Glutamatergic neuron (in vitro differentiated cells): ENCODE data around the gene TMEM181. TPM values are rescaled to one million over a fixed set of nuclear protein-coding genes. Genes with fewer than 3 reads are reported as not detected.

ENCODE experiments used
- DNase-seq: peaks from one replicate; pipeline ENCODE4 v3.0.0; 2022
- H3K27ac Mint-ChIP-seq: one replicate; pipeline ENCODE4 v1.8.0; 2020; ENCODE audit warnings: mild to moderate bottlenecking, mixed read lengths, inconsistent platforms; ENCODE audit not compliant: unreplicated experiment
- H3K27me3 Mint-ChIP-seq: one replicate; pipeline ENCODE4 v1.8.0; 2020; ENCODE audit warnings: mild to moderate bottlenecking, moderate library complexity, mixed read lengths, inconsistent platforms; ENCODE audit not compliant: unreplicated experiment
- H3K36me3 Mint-ChIP-seq: one replicate; pipeline ENCODE4 v1.8.0; 2020; ENCODE audit warnings: mild to moderate bottlenecking, mixed read lengths, inconsistent platforms; ENCODE audit not compliant: unreplicated experiment
- H3K4me1 Mint-ChIP-seq: one replicate; pipeline ENCODE4 v1.8.0; 2020; ENCODE audit warnings: mild to moderate bottlenecking, low read depth, mixed read lengths, inconsistent platforms; ENCODE audit not compliant: unreplicated experiment
- H3K4me3 Mint-ChIP-seq: one replicate; pipeline ENCODE4 v1.8.0; 2020; ENCODE audit warnings: mild to moderate bottlenecking, mixed read lengths, inconsistent platforms; ENCODE audit not compliant: unreplicated experiment
- H3K9me3 Mint-ChIP-seq: one replicate; pipeline ENCODE4 v1.8.0; 2020; ENCODE audit warnings: mild to moderate bottlenecking, moderate library complexity, mixed read lengths, inconsistent platforms; ENCODE audit not compliant: unreplicated experiment
- total RNA-seq: library from RNA; stranded (reverse); fragmentation: NEBNext Ultra II Directional; extraction: Animal tissue kit (Norgen Biotek cat#: 25700); gene quantifications from one replicate; pipeline ENCODE4 v1.2.1, GENCODE V29; 2021; ENCODE audit not compliant: unreplicated experiment
- TF ChIP-seq, protein P1 (sequence below): fragments of 200-600 bp; sonication (generic); IDR thresholded peaks from one replicate; pipeline ENCODE4 v1.5.0; 2021; ENCODE audit not compliant: partially characterized antibody, unreplicated experiment

The TMEM181 gene
- total RNA-seq, 1 donor from 2014 or later = 44.3 TPM

GRCh38 chr6:158567871-158568401 is 8.0 kb downstream of the TMEM181 start:
- peaks cover 13% of the 10 kb centered on the region for H3K9me3 Mint-ChIP-seq
- peak overlapping the region; percentile 18 for H3K4me3 Mint-ChIP-seq
- peak overlapping the region; percentile 1 for H3K27ac Mint-ChIP-seq
- H3K4me1 Mint-ChIP-seq = peaks cover 49% of the 10 kb centered on the region
- TF ChIP-seq, protein P1, sequence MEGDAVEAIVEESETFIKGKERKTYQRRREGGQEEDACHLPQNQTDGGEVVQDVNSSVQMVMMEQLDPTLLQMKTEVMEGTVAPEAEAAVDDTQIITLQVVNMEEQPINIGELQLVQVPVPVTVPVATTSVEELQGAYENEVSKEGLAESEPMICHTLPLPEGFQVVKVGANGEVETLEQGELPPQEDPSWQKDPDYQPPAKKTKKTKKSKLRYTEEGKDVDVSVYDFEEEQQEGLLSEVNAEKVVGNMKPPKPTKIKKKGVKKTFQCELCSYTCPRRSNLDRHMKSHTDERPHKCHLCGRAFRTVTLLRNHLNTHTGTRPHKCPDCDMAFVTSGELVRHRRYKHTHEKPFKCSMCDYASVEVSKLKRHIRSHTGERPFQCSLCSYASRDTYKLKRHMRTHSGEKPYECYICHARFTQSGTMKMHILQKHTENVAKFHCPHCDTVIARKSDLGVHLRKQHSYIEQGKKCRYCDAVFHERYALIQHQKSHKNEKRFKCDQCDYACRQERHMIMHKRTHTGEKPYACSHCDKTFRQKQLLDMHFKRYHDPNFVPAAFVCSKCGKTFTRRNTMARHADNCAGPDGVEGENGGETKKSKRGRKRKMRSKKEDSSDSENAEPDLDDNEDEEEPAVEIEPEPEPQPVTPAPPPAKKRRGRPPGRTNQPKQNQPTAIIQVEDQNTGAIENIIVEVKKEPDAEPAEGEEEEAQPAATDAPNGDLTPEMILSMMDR = no peak
- DNase-seq = no peak
- peaks cover 17% of the 10 kb centered on the region for H3K27me3 Mint-ChIP-seq
- no peaks in the 10 kb centered on the region for H3K36me3 Mint-ChIP-seq

GRCh38 chr6:158568549-158568948 is 8.7 kb downstream of the TMEM181 start:
- Mint-ChIP-seq H3K9me3 (peaks cover 16% of the 10 kb centered on the region), H3K27me3 (peaks cover 17% of the 10 kb centered on the region), H3K36me3 (no peaks in the 10 kb centered on the region), H3K27ac (no peak overlapping the region), H3K4me1 (peaks cover 52% of the 10 kb centered on the region), H3K4me3 (no peak overlapping the region)
- no peak for DNase-seq
- TF ChIP-seq, protein P1 = no peak

DNA sequence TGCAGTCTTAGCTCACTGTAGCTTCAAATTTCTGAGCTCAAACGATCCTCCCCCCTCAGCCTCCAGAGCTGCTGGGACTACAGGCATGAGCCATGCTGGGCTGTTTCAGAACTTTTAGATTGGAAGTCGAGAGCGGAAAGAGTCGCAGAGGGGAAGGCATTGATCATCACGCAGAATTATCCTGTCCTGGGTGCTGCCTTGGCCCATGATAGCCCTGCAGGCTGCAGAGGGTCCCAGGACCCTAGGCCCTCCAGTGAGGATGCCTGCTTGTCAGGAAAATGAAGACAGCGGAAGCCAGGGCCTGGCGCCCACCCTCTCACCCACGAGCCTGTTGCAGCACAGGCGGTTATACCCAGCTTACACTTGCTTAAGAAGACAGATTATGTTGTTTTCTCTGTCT is 9.1 kb downstream of the TMEM181 start:
- no peaks in the 10 kb centered on the region for H3K36me3 Mint-ChIP-seq
- TF ChIP-seq, protein P1 = no peak
- peaks cover 16% of the 10 kb centered on the region for H3K9me3 Mint-ChIP-seq
- no peak for DNase-seq
- peaks cover 57% of the 10 kb centered on the region for H3K4me1 Mint-ChIP-seq
- peaks cover 17% of the 10 kb centered on the region for H3K27me3 Mint-ChIP-seq
- no peak overlapping the region for H3K27ac Mint-ChIP-seq
- no peak overlapping the region for H3K4me3 Mint-ChIP-seq

GRCh38 chr6:158570681-158570962 is 10.7 kb downstream of the TMEM181 start:
- Mint-ChIP-seq H3K27ac (no peak overlapping the region), H3K9me3 (peaks cover 16% of the 10 kb centered on the region), H3K27me3 (peaks cover 15% of the 10 kb centered on the region), H3K4me3 (no peak overlapping the region), H3K4me1 (peaks cover 56% of the 10 kb centered on the region), H3K36me3 (no peaks in the 10 kb centered on the region)
- TF ChIP-seq, protein P1 = no peak
- DNase-seq = no peak

DNA sequence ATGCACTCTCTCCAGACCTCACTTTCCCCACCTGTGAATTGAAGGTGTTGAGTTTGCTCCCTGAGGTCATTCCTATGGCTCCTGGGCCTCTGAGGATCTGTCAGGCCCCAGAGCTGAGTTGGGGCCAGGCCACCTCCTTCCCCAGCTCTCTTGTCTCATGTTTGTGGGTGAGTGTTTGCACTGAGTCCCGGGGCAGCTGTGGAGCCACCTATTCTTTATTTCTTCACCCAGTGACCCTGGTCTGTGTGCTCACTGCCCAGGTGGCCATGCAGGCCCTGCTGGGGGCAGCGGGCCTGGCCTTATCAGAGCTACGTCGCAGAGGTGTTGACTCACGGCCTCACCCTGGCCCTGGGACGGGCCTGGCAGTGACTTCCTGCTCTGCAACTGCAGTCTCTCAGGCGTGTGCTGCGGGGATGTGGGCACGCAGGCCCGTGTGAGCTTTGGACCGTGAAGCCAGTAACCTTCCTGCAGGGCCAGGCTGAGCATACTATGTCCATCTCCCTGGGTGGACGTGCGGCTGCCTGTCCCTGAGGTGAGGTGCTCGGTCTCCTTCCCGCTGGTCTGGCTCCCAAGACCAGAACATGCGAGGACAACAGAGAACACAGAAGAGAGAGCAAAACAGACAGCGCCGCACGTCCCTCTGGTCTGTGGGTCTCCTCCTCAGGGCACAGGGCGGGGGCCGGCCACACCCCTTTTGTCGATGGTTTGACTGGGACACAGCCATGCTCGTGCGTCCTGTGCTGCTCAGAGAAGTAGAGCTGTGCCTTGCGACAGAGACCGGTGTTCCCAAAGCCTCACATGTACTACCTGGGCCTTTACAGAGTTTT is 12.1 kb downstream of the TMEM181 start:
- H3K4me3 Mint-ChIP-seq = no peak overlapping the region
- no peak for DNase-seq
- H3K9me3 Mint-ChIP-seq = peaks cover 17% of the 10 kb centered on the region
- peaks cover 2% of the 10 kb centered on the region for H3K36me3 Mint-ChIP-seq
- TF ChIP-seq, protein P1 = no peak
- H3K27ac Mint-ChIP-seq = no peak overlapping the region
- peaks cover 55% of the 10 kb centered on the region for H3K4me1 Mint-ChIP-seq
- peaks cover 12% of the 10 kb centered on the region for H3K27me3 Mint-ChIP-seq
